ENCODE data around the gene PROK2. TPM values are rescaled to one million over a fixed set of nuclear protein-coding genes. Genes with fewer than 3 reads are reported as not detected.

PROK2 gene
- total RNA-seq, 2 experiments from 2014 or later: 1.3 to 1.4 TPM

DNA sequence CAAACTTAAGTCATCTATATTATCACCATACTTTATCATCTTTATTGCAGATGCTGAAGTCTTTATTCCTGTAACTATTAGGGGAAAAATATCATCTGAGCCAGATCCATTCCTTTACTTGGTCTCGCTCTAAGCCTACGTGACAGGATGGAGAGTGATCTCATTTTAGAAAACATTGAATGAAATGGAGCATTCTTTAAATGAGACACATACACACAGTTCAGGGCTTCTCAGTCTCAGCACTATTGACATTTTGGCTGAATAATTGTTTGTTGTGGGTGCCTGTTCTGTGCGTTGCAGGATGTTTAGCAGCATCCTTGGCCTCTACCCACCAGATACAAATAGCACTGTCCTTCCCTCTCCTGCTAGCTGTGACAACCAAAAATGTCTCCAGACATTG lies 36.2 kb upstream of the PROK2 start:
- DNase-seq (no peak), ATAC-seq (ENCODE audit: poor library complexity) (no peak)
- CTCF ChIA-PET: no interaction called here
- TF ChIP-seq CTCF (IDR thresholded peaks at IDR 0.05): no peak
- intact Hi-C loops (cut with DNase I, micrococcal nuclease): no loop called here
- POLR2A ChIA-PET: no interaction called here
- Histone ChIP-seq H3K9me3 (ENCODE audit: control insufficient read depth in 1 of 2, insufficient read depth in 1 of 2, low read length in 2 of 2) (no peaks in the 10 kb centered on the region), H3K4me3 (ENCODE audit: low read length) (no peak overlapping the region), H3K4me1 (ENCODE audit: insufficient read depth, low read length) (no peaks in the 10 kb centered on the region), H3K36me3 (ENCODE audit: insufficient read depth, low read length) (no peaks in the 10 kb centered on the region), H3K27me3 (ENCODE audit: control insufficient read depth in 1 of 2, insufficient read depth in 2 of 2, low read length in 2 of 2) (no peaks in the 10 kb centered on the region), H3K27ac (ENCODE audit: low read depth in 1 of 2, low read length in 2 of 2) (no peak overlapping the region)
- H3K4me3 Mint-ChIP-seq: no peak overlapping the region
- no peak overlapping the region for H3K27ac Mint-ChIP-seq
- H3K9me3 Mint-ChIP-seq: no peaks in the 10 kb centered on the region
- no peaks in the 10 kb centered on the region for H3K27me3 Mint-ChIP-seq
- no peaks in the 10 kb centered on the region for H3K4me1 Mint-ChIP-seq (ENCODE audit: low read depth)
- H3K36me3 Mint-ChIP-seq (ENCODE audit: low read depth): no peaks in the 10 kb centered on the region

- Histone ChIP-seq H3K4me3 (ENCODE audit: low read length) (no peak overlapping the region), H3K27ac (ENCODE audit: low read depth in 1 of 2, low read length in 2 of 2) (no peak overlapping the region), H3K4me1 (ENCODE audit: insufficient read depth, low read length) (no peaks in the 10 kb centered on the region), H3K27me3 (ENCODE audit: control insufficient read depth in 1 of 2, insufficient read depth in 2 of 2, low read length in 2 of 2) (no peaks in the 10 kb centered on the region), H3K36me3 (ENCODE audit: insufficient read depth, low read length) (no peaks in the 10 kb centered on the region), H3K9me3 (ENCODE audit: control insufficient read depth in 1 of 2, insufficient read depth in 1 of 2, low read length in 2 of 2) (no peaks in the 10 kb centered on the region)
- Mint-ChIP-seq H3K4me3 (no peak overlapping the region), H3K4me1 (ENCODE audit: low read depth) (no peaks in the 10 kb centered on the region), H3K27me3 (no peaks in the 10 kb centered on the region), H3K36me3 (ENCODE audit: low read depth) (no peaks in the 10 kb centered on the region), H3K27ac (no peak overlapping the region), H3K9me3 (no peaks in the 10 kb centered on the region)
- intact Hi-C loops (cut with DNase I, micrococcal nuclease): no loop called here
- CTCF ChIA-PET: no interaction called here
- ATAC-seq (ENCODE audit: poor library complexity) (no peak), DNase-seq (no peak)
- TF ChIP-seq CTCF (IDR thresholded peaks at IDR 0.05): no peak
- POLR2A ChIA-PET: no interaction called here
Measured at GRCh38 chr3:71817262-71817661, 32.3 kb upstream of the PROK2 start.

DNA sequence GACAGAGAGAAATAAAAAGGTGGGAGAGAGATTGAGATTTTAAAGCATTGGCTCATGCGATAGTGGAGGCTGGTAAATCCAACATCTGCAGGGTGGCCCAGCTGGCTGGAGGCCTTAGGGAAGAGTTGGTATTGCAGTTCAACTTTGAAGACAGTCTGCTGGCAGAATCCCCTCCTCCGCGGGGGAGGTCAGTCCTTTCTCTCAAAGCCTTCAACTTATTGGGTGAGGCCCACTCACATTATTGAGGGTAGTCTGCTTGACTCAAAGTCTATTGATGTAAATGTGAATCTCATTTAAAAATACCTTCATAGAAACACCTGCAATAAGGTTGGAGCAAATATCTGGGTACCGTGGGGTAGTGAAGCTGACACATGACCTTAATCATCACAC lies 31.8 kb upstream of the PROK2 start:
- Histone ChIP-seq H3K27me3 (ENCODE audit: control insufficient read depth in 1 of 2, insufficient read depth in 2 of 2, low read length in 2 of 2) (no peaks in the 10 kb centered on the region), H3K27ac (ENCODE audit: low read depth in 1 of 2, low read length in 2 of 2) (no peak overlapping the region), H3K4me1 (ENCODE audit: insufficient read depth, low read length) (no peaks in the 10 kb centered on the region), H3K9me3 (ENCODE audit: control insufficient read depth in 1 of 2, insufficient read depth in 1 of 2, low read length in 2 of 2) (no peaks in the 10 kb centered on the region), H3K36me3 (ENCODE audit: insufficient read depth, low read length) (no peaks in the 10 kb centered on the region), H3K4me3 (ENCODE audit: low read length) (no peak overlapping the region)
- Mint-ChIP-seq H3K27ac (no peak overlapping the region), H3K9me3 (no peaks in the 10 kb centered on the region), H3K36me3 (ENCODE audit: low read depth) (no peaks in the 10 kb centered on the region), H3K4me1 (ENCODE audit: low read depth) (no peaks in the 10 kb centered on the region), H3K27me3 (no peaks in the 10 kb centered on the region), H3K4me3 (no peak overlapping the region)
- ChIA-PET CTCF (no interaction called here), POLR2A (no interaction called here)
- ATAC-seq (ENCODE audit: poor library complexity) (no peak), DNase-seq (no peak)
- no peak for TF ChIP-seq CTCF (IDR thresholded peaks at IDR 0.05)
- intact Hi-C loops (cut with DNase I, micrococcal nuclease): no loop called here
